Endothelial cell of umbilical vein (primary cell): ENCODE measurements around the gene CHML. TPM values are rescaled to one million over a fixed set of nuclear protein-coding genes. Genes with fewer than 3 reads are reported as not detected.

ENCODE experiments used
- BruUV-seq: library from RNA; stranded (reverse); fragments of 400-500 nt; replicated peaks from 2 replicates; lab custom pipeline; 2021; lab: Mats Ljungman, UMichigan
- CTCF ChIA-PET: fragments of 300-600, 350-600 bp; sonication (Branson Sonifier 250); formaldehyde crosslinking; loops from one replicate; lab custom pipeline; 2021; ENCODE audit warnings: antibody characterized with exemption, inconsistent platforms; lab: Charles Lee
- POLR2A ChIA-PET: fragments of 300-600, 350-600 bp; sonication (Branson Sonifier 250); formaldehyde crosslinking; loops from one replicate; lab custom pipeline; 2021; ENCODE audit warnings: antibody characterized with exemption, inconsistent platforms; lab: Charles Lee
- DNase-seq: peaks from one replicate; pipeline ENCODE4 v3.0.0-alpha.2; 2011; ENCODE audit warnings: low read depth, low spot score
- FAIRE-seq: peaks from 2 replicates; lab custom pipeline; 2011; peaks lifted over from hg19 to GRCh38; lab: Jason Lieb, UNC
- H2AFZ ChIP-seq: 2 replicates; pipeline ENCODE4 v1.6.0; 2012; ENCODE audit warnings: low read depth, low read length, control low read depth, inconsistent platforms
- H3K27ac ChIP-seq: 2 replicates; pipeline ENCODE4 v1.5.1; 2011; ENCODE audit warnings: low read depth, mild to moderate bottlenecking, control low read depth, low read length, moderate library complexity; ENCODE audit not compliant: insufficient read depth
- H3K27me3 ChIP-seq, 2 experiments: 2 replicates each; pipeline versions ENCODE4 v1.6.0 to v1.6.1; 2011; ENCODE audit warnings: low read length in 2 of 2, mixed read lengths in 1 of 2; ENCODE audit not compliant: control insufficient read depth in 2 of 2, insufficient read depth in 2 of 2
- H3K36me3 ChIP-seq, 2 experiments: 2 replicates in 1 of 2; 3 replicates in 1 of 2; pipeline ENCODE4 v1.5.1; 2011; ENCODE audit warnings: low read length in 2 of 2, mild to moderate bottlenecking in 1 of 2, moderate library complexity in 1 of 2; ENCODE audit not compliant: control insufficient read depth in 2 of 2, insufficient read depth in 2 of 2; ENCODE audit errors: extremely low read depth in 1 of 2
- H3K4me1 ChIP-seq: 3 replicates; pipeline ENCODE4 v1.5.1; 2011; ENCODE audit warnings: mild to moderate bottlenecking, low read length; ENCODE audit not compliant: control insufficient read depth, insufficient read depth; ENCODE audit errors: extremely low read depth
- H3K4me2 ChIP-seq: 2 replicates; pipeline ENCODE4 v1.6.1; 2011; ENCODE audit warnings: low read length, control low read depth, mixed read lengths; ENCODE audit not compliant: insufficient read depth
- H3K4me3 ChIP-seq, 3 experiments: fragments of 200-600 bp in 1 of 3; sonication (generic), shearing (Covaris generic) in 1 of 3; replicated peaks in 1 of 3; 2 replicates each; pipeline ENCODE4 v1.5.1; 2011 to 2016; ENCODE audit warnings: control low read depth in 3 of 3, low read length in 3 of 3, mild to moderate bottlenecking in 2 of 3, inconsistent platforms in 1 of 3, low read depth in 1 of 3, moderate library complexity in 1 of 3; ENCODE audit not compliant: insufficient read depth in 1 of 3
- H3K79me2 ChIP-seq: 2 replicates; pipeline ENCODE4 v1.6.0; 2012; ENCODE audit warnings: low read length, inconsistent platforms; ENCODE audit not compliant: control insufficient read depth, insufficient read depth
- H3K9ac ChIP-seq: replicated peaks from 2 replicates; pipeline ENCODE3; 2011; ENCODE audit warnings: low read length, control low read depth; ENCODE audit not compliant: insufficient read depth; ENCODE audit errors: extremely low read depth
- H3K9me1 ChIP-seq: replicated peaks from 3 replicates; pipeline ENCODE4 v1.6.0; 2011; ENCODE audit warnings: mild to moderate bottlenecking, low read length; ENCODE audit not compliant: control insufficient read depth, insufficient read depth; ENCODE audit errors: extremely low read depth
- H3K9me3 ChIP-seq: replicated peaks from 2 replicates; pipeline ENCODE4 v1.5.1; 2012; ENCODE audit warnings: low read length, inconsistent platforms; ENCODE audit not compliant: control insufficient read depth, insufficient read depth
- H4K20me1 ChIP-seq: replicated peaks from 2 replicates; pipeline ENCODE3; 2011; ENCODE audit warnings: mild to moderate bottlenecking, low read length; ENCODE audit not compliant: control insufficient read depth, insufficient read depth; ENCODE audit errors: extremely low read depth
- EZH2 ChIP-seq: IDR thresholded peaks from 2 replicates; pipeline ENCODE4 v1.6.1; 2012; ENCODE audit warnings: borderline replicate concordance, low read depth, mild to moderate bottlenecking, moderate library complexity, low read length, inconsistent platforms; ENCODE audit not compliant: severe bottlenecking
- FOS ChIP-seq: IDR thresholded peaks from 2 replicates; pipeline ENCODE4 v1.6.1; 2011; ENCODE audit warnings: mild to moderate bottlenecking, low read length, moderate library complexity, borderline replicate concordance; ENCODE audit not compliant: insufficient read depth
- GATA2 ChIP-seq: IDR thresholded peaks from 2 replicates; pipeline ENCODE4 v1.7.0; 2011; ENCODE audit warnings: low read depth, mild to moderate bottlenecking, moderate library complexity, mixed read lengths, low read length; ENCODE audit not compliant: insufficient read length, insufficient read depth
- JUN ChIP-seq: IDR thresholded peaks from 2 replicates; pipeline ENCODE4 v1.6.1; 2011; ENCODE audit warnings: borderline replicate concordance, low read depth; ENCODE audit not compliant: insufficient read length, insufficient read depth
- MYC ChIP-seq: IDR thresholded peaks from one replicate; pipeline ENCODE4 v1.6.1; 2011; ENCODE audit warnings: mild to moderate bottlenecking, low read depth, low read length
- POLR2A ChIP-seq: IDR thresholded peaks from 2 replicates; pipeline ENCODE4 v1.6.1; 2012; ENCODE audit warnings: low read depth, mild to moderate bottlenecking, control low read depth, low read length
- POLR2AphosphoS5 ChIP-seq: IDR thresholded peaks from 2 replicates; pipeline ENCODE4 v1.6.1; 2012; ENCODE audit warnings: low read depth, mild to moderate bottlenecking, control low read depth, low read length, moderate library complexity; ENCODE audit not compliant: insufficient read depth
- dilution Hi-C: fragments of 300-500 bp; cut with MboI; formaldehyde crosslinking; loops from one replicate; pipeline ENCODE4 v1.15.0; 2019; ENCODE audit warnings: low sequenced_read_pairs; ENCODE audit not compliant: extremely low pct_ligation_motif_present
- intact Hi-C: fragments of 100-400 bp; cut with micrococcal nuclease; formaldehyde crosslinking; loops from one replicate; pipeline ENCODE4 v1.10.0; 2022
- polyA plus RNA-seq, 4 experiments: library from polyadenylated mRNA; depleted of rRNA in 3 of 4; stranded (reverse) in 3 of 4; unstranded in 1 of 4; fragments of >200 nt; gene quantifications; 2 replicates each; pipeline versions ENCODE4 v1.2.1 to v1.2.3, GENCODE V29; 2011 to 2012; ENCODE audit warnings: missing spikeins in 1 of 4
- total RNA-seq: library from RNA; stranded (reverse); gene quantifications from 2 replicates; pipeline ENCODE4 v1.2.3, GENCODE V29; 2021
- TF ChIP-seq, protein P1 (sequence below): IDR thresholded peaks from 2 replicates; pipeline ENCODE4 v1.6.1; 2011; ENCODE audit not compliant: insufficient read depth, insufficient read length
- TF ChIP-seq, protein P2 (sequence below), 2 donors: IDR thresholded peaks; 1 replicate in 1 of 2; 2 replicates in 1 of 2; pipeline ENCODE4 v1.5.1; 2011; ENCODE audit warnings: low read length in 2 of 2, mild to moderate bottlenecking in 2 of 2, moderate library complexity in 2 of 2, control low read depth in 1 of 2, inconsistent platforms in 1 of 2, low read depth in 1 of 2; ENCODE audit not compliant: insufficient read depth in 1 of 2; ENCODE audit errors: extremely low read depth in 1 of 2

CHML gene
- total and polyA plus RNA-seq, 2 donors (not counting 3 experiments of a cell fraction or from before 2014, with no cell fraction given), result 3.3 to 22.3 TPM

DNA sequence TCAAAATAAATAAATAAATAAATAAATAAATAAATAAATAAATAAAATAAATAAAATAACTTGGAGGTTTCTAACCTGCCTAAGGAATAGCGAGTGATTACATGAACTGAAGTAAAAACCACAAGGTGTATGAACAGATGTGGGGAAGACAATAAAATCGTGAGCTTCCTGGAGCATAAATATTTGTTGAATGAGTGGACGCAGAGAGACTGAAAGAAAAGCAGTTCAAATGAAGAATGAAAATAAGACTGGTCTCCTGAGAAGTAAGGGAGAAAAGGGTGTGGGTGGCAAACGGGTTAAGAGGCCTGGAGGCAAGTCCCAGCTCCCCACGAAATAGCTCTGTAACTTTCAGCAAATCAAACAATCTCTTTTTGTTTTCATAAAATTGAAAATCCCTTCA lies 33.6 kb downstream of the CHML start:
- no peak overlapping the region for H3K4me3 ChIP-seq
- dilution Hi-C loops, result no loop called here
- H3K79me2 ChIP-seq, result no peaks in the 10 kb centered on the region
- no peaks in the 10 kb centered on the region for H3K9me3 ChIP-seq
- BruUV-seq, result no TSS peak
- intact Hi-C loops, result no loop called here
- FAIRE-seq (no peak), DNase-seq (no peak)
- H3K27me3 ChIP-seq, result no peaks in the 10 kb centered on the region
- no peaks in the 10 kb centered on the region for H3K9me1 ChIP-seq
- ChIA-PET POLR2A (no interaction called here), CTCF (interaction anchor here (1.1 to 1.6 kb wide), 3 partner anchors 11 to 34 kb away, joined by 3 to 4 read pairs (median 3); partner anchors contain the start of genes CHML and OPN3)
- TF ChIP-seq GATA2, result no peak
- TF ChIP-seq, protein P1, sequence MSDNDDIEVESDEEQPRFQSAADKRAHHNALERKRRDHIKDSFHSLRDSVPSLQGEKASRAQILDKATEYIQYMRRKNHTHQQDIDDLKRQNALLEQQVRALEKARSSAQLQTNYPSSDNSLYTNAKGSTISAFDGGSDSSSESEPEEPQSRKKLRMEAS, result no peak
- TF ChIP-seq FOS, result no peak
- TF ChIP-seq, protein P2, sequence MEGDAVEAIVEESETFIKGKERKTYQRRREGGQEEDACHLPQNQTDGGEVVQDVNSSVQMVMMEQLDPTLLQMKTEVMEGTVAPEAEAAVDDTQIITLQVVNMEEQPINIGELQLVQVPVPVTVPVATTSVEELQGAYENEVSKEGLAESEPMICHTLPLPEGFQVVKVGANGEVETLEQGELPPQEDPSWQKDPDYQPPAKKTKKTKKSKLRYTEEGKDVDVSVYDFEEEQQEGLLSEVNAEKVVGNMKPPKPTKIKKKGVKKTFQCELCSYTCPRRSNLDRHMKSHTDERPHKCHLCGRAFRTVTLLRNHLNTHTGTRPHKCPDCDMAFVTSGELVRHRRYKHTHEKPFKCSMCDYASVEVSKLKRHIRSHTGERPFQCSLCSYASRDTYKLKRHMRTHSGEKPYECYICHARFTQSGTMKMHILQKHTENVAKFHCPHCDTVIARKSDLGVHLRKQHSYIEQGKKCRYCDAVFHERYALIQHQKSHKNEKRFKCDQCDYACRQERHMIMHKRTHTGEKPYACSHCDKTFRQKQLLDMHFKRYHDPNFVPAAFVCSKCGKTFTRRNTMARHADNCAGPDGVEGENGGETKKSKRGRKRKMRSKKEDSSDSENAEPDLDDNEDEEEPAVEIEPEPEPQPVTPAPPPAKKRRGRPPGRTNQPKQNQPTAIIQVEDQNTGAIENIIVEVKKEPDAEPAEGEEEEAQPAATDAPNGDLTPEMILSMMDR (IDR thresholded peaks at IDR 0.05; ENCODE audit: extremely low read depth in 1 of 2, insufficient read depth in 1 of 2, low read depth in 1 of 2, low read length in 2 of 2), result no peak
- no peak for TF ChIP-seq POLR2A
- TF ChIP-seq POLR2AphosphoS5, result no peak
- no peak for TF ChIP-seq MYC
- no peak for TF ChIP-seq JUN
- TF ChIP-seq EZH2, result no peak
- H3K9ac ChIP-seq, result no peak overlapping the region
- H4K20me1 ChIP-seq, result no peaks in the 10 kb centered on the region
- H2AFZ ChIP-seq, result no peak overlapping the region
- H3K36me3 ChIP-seq, result no peaks in the 10 kb centered on the region
- no peak overlapping the region for H3K4me2 ChIP-seq
- H3K27ac ChIP-seq, result no peak overlapping the region
- peaks cover 30% of the 10 kb centered on the region for H3K4me1 ChIP-seq
